AG04449 (cell line): Measurements from ENCODE around the gene TCEA3.
A peak's percentile ranks its signal among the peaks of the same experiment; 100 is the strongest.

Source experiments
- CTCF ChIA-PET: fragments of 350-600 bp; formaldehyde crosslinking; extraction: SDS; loops from one replicate; lab custom pipeline; 2021; ENCODE audit warnings: antibody characterized with exemption; lab: Yijun Ruan, JAX
- POLR2A ChIA-PET: fragments of 400-600, 350-600 bp; formaldehyde crosslinking; extraction: SDS; loops from one replicate; lab custom pipeline; 2020; ENCODE audit warnings: antibody characterized with exemption, inconsistent platforms; lab: Yijun Ruan, JAX
- DNase-seq: peaks from one replicate; pipeline ENCODE4 v3.0.0-alpha.2; 2010; ENCODE audit warnings: low read depth, low spot score
- H3K4me3 ChIP-seq: 2 replicates; pipeline ENCODE4 v1.5.1; 2011; ENCODE audit warnings: low read depth, mild to moderate bottlenecking, control low read depth, low read length
- CTCF ChIP-seq: IDR thresholded peaks from one replicate; pipeline ENCODE4 v1.5.1; 2011; ENCODE audit warnings: mild to moderate bottlenecking, moderate library complexity, low read length, control low read depth, inconsistent platforms; ENCODE audit not compliant: insufficient read depth; ENCODE audit errors: missing control alignments

TCEA3 gene

GRCh38 chr1:23371987-23372880, 52.3 kb downstream of the TCEA3 start:
- no peak for DNase-seq
- no peak overlapping the region for H3K4me3 ChIP-seq
- ChIA-PET CTCF (interaction anchor here (1.1 to 1.4 kb wide), 2 partner anchors 17 to 32 kb away, joined by 3 to 6 read pairs; no protein-coding TSS in a partner anchor), POLR2A (interaction anchor here (1.1 kb wide), 1 partner anchor 50 kb away, joined by 3 read pairs; no protein-coding TSS in a partner anchor)
- TF ChIP-seq CTCF = no peak

- DNase-seq = no peak
- ChIA-PET CTCF (interaction anchor here (1.4 to 3.6 kb wide), 4 partner anchors 10 to 33 kb away, joined by 3 to 31 read pairs (median 4); no protein-coding TSS in a partner anchor), POLR2A (interaction anchor here (1.1 kb wide), 1 partner anchor 51 kb away, joined by 3 read pairs; no protein-coding TSS in a partner anchor)
- no peak for TF ChIP-seq CTCF
- H3K4me3 ChIP-seq = peak overlapping the region; percentile 90
These were observed 53.6 kb downstream of the TCEA3 start for GRCh38 chr1:23370709-23371584.

GRCh38 chr1:23370330-23370708, 54.2 kb downstream of the TCEA3 start:
- CTCF ChIA-PET = interaction anchor here (1.4 to 3.6 kb wide), 4 partner anchors 11 to 34 kb away, joined by 3 to 31 read pairs (median 4); no protein-coding TSS in a partner anchor
- no peak for DNase-seq
- POLR2A ChIA-PET = no interaction called here
- TF ChIP-seq CTCF = no peak
- H3K4me3 ChIP-seq = peak overlapping the region; percentile 90

- H3K4me3 ChIP-seq = peak within 1 kb of the TSS; percentile 90
- no peak for DNase-seq
- POLR2A ChIA-PET = interaction anchor here (1.0 to 2.5 kb wide), 4 partner anchors 17 to 35 kb away, joined by 5 to 12 read pairs (median 8); partner anchors contain the start of gene HNRNPR
- TF ChIP-seq CTCF = no peak
- CTCF ChIA-PET = interaction anchor here (1.1 to 3.6 kb wide), 5 partner anchors 12 to 128 kb away, joined by 3 to 31 read pairs (median 4); no protein-coding TSS in a partner anchor
These were observed 55.1 kb downstream of the TCEA3 start, which contains the start of gene ZNF436 for GRCh38 chr1:23369335-23370013. ZNF436 (minus strand) TSS chr1:23369836; CDS start chr1:23368005, 1,831 bp downstream.

- ChIA-PET POLR2A (interaction anchor here (0.9 to 2.5 kb wide), 8 partner anchors 8 to 85 kb away, joined by 3 to 30 read pairs (median 6); partner anchors contain the start of gene HNRNPR), CTCF (interaction anchor here (0.6 to 3.6 kb wide), 9 partner anchors 13 to 128 kb away, joined by 3 to 31 read pairs (median 3); partner anchors contain the start of gene HNRNPR)
- peak; percentile 43 for TF ChIP-seq CTCF
- DNase-seq = no peak
- peak overlapping the region; percentile 90 for H3K4me3 ChIP-seq
These were observed 55.8 kb downstream of the TCEA3 start for GRCh38 chr1:23368562-23369334.
